Lower leg skin (tissue), 3 donors: ENCODE measurements around the gene EEF1G.

Experiments
- CTCF ChIP-seq, 3 donors: fragments of 450-650 bp; IDR thresholded peaks; one replicate each; pipeline ENCODE4 v1.5.1; 2016; ENCODE audit warnings: antibody characterized with exemption in 3 of 3, mild to moderate bottlenecking in 3 of 3, moderate library complexity in 2 of 3
- POLR2A ChIP-seq, 2 donors: fragments of 450-650 bp; IDR thresholded peaks; one replicate each; pipeline ENCODE4 v1.6.1; 2016 to 2017; ENCODE audit warnings: antibody characterized with exemption in 2 of 2, mild to moderate bottlenecking in 1 of 2, moderate library complexity in 1 of 2

GRCh38 chr11:62575837-62576236 lies 2.1 kb upstream of the EEF1G start:
- TF ChIP-seq CTCF (IDR thresholded peaks at IDR 0.05), result no peak
- no peak for TF ChIP-seq POLR2A (IDR thresholded peaks at IDR 0.05)
